ENCODE data around the gene NOL3. TPM values are rescaled to one million over a fixed set of nuclear protein-coding genes. Genes with fewer than 3 reads are reported as not detected.

The NOL3 gene
- total and polyA plus RNA-seq, 2 of the 13 experiments (the other 11 are each of a cell fraction or from before 2014, with no cell fraction given), result 5.7 to 20.5 TPM

DNA sequence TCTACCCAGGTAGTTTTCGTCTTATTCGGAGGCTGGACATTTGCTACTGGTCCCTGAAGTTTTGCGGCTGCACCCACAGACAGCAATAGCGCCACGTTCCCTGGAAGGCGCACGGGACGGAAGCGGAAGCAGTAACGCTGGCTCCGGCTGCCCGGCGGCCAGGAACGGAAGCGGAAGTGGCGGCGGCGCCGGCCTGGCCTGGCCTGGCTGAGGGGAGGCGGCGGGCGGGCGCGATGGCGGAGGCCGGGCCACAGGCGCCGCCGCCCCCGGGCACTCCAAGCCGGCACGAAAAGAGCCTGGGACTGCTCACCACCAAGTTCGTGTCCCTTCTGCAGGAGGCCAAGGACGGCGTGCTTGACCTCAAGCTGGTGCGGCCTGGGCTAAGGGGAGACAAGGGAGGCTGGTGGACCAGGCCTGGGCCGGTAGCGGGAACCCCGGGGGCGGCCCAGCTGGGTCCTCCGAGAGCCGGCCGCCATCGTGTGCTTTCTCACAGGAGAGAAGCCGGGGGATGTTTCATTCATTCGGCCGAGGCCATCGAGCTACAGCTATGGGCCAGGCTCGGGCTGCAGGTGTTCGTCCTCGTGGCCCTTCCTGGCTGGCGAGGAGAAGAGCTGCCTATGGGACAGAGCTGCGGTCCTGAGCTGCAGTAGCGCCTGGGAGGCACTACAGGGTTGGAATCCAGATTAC, 21.8 kb downstream of the NOL3 start, which contains the start of gene E2F4 (continued):
- TF ChIP-seq, protein P1, sequence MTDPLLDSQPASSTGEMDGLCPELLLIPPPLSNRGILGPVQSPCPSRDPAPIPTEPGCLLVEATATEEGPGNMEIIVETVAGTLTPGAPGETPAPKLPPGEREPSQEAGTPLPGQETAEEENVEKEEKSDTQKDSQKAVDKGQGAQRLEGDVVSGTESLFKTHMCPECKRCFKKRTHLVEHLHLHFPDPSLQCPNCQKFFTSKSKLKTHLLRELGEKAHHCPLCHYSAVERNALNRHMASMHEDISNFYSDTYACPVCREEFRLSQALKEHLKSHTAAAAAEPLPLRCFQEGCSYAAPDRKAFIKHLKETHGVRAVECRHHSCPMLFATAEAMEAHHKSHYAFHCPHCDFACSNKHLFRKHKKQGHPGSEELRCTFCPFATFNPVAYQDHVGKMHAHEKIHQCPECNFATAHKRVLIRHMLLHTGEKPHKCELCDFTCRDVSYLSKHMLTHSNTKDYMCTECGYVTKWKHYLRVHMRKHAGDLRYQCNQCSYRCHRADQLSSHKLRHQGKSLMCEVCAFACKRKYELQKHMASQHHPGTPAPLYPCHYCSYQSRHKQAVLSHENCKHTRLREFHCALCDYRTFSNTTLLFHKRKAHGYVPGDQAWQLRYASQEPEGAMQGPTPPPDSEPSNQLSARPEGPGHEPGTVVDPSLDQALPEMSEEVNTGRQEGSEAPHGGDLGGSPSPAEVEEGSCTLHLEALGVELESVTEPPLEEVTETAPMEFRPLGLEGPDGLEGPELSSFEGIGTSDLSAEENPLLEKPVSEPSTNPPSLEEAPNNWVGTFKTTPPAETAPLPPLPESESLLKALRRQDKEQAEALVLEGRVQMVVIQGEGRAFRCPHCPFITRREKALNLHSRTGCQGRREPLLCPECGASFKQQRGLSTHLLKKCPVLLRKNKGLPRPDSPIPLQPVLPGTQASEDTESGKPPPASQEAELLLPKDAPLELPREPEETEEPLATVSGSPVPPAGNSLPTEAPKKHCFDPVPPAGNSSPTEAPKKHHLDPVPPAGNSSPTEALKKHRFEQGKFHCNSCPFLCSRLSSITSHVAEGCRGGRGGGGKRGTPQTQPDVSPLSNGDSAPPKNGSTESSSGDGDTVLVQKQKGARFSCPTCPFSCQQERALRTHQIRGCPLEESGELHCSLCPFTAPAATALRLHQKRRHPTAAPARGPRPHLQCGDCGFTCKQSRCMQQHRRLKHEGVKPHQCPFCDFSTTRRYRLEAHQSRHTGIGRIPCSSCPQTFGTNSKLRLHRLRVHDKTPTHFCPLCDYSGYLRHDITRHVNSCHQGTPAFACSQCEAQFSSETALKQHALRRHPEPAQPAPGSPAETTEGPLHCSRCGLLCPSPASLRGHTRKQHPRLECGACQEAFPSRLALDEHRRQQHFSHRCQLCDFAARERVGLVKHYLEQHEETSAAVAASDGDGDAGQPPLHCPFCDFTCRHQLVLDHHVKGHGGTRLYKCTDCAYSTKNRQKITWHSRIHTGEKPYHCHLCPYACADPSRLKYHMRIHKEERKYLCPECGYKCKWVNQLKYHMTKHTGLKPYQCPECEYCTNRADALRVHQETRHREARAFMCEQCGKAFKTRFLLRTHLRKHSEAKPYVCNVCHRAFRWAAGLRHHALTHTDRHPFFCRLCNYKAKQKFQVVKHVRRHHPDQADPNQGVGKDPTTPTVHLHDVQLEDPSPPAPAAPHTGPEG (CRISPR knock-in tag; IDR thresholded peaks at IDR 0.05), result peak; percentile 77
- TF ChIP-seq SP1 (IDR thresholded peaks at IDR 0.05) (no peak), SP1 (CRISPR knock-in tag; IDR thresholded peaks at IDR 0.05) (peak; percentile 34; the same call in 1 of the 2 replicates), ZKSCAN8 (CRISPR knock-in tag; IDR thresholded peaks at IDR 0.05; ENCODE audit: borderline replicate concordance) (no peak), ISL2 (CRISPR knock-in tag; IDR thresholded peaks at IDR 0.05) (peak; percentile 70; the same call in 1 of the 2 replicates), PHB2 (IDR thresholded peaks at IDR 0.05; ENCODE audit: partially characterized antibody) (no peak), ZNF878 (CRISPR knock-in tag; IDR thresholded peaks at IDR 0.05) (no peak), KMT2B (CRISPR knock-in tag; IDR thresholded peaks at IDR 0.05) (peak; percentile 81; the same call in 1 of the 2 replicates), ZNF331 (CRISPR knock-in tag; IDR thresholded peaks at IDR 0.05) (peak; percentile 76), ZNF101 (CRISPR knock-in tag; IDR thresholded peaks at IDR 0.05; ENCODE audit: borderline replicate concordance, low read depth) (no peak), RXRA (CRISPR knock-in tag; IDR thresholded peaks at IDR 0.05) (peak; percentile 37), TEAD2 (CRISPR knock-in tag; IDR thresholded peaks at IDR 0.05) (no peak), ZNF354B (CRISPR knock-in tag; IDR thresholded peaks at IDR 0.05) (no peak), TRIM24 (CRISPR knock-in tag; IDR thresholded peaks at IDR 0.05) (no peak), ZSCAN29 (CRISPR knock-in tag; conservative IDR thresholded peaks at IDR 0.05) (no peak)
- TF ChIP-seq, protein P2, sequence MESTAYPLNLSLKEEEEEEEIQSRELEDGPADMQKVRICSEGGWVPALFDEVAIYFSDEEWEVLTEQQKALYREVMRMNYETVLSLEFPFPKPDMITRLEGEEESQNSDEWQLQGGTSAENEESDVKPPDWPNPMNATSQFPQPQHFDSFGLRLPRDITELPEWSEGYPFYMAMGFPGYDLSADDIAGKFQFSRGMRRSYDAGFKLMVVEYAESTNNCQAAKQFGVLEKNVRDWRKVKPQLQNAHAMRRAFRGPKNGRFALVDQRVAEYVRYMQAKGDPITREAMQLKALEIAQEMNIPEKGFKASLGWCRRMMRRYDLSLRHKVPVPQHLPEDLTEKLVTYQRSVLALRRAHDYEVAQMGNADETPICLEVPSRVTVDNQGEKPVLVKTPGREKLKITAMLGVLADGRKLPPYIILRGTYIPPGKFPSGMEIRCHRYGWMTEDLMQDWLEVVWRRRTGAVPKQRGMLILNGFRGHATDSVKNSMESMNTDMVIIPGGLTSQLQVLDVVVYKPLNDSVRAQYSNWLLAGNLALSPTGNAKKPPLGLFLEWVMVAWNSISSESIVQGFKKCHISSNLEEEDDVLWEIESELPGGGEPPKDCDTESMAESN (CRISPR knock-in tag; conservative IDR thresholded peaks at IDR 0.05), result peak; percentile 88
- TF ChIP-seq, protein P3, sequence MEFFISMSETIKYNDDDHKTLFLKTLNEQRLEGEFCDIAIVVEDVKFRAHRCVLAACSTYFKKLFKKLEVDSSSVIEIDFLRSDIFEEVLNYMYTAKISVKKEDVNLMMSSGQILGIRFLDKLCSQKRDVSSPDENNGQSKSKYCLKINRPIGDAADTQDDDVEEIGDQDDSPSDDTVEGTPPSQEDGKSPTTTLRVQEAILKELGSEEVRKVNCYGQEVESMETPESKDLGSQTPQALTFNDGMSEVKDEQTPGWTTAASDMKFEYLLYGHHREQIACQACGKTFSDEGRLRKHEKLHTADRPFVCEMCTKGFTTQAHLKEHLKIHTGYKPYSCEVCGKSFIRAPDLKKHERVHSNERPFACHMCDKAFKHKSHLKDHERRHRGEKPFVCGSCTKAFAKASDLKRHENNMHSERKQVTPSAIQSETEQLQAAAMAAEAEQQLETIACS (CRISPR knock-in tag; IDR thresholded peaks at IDR 0.05), result peak; percentile 66
- TF ChIP-seq, protein P4, sequence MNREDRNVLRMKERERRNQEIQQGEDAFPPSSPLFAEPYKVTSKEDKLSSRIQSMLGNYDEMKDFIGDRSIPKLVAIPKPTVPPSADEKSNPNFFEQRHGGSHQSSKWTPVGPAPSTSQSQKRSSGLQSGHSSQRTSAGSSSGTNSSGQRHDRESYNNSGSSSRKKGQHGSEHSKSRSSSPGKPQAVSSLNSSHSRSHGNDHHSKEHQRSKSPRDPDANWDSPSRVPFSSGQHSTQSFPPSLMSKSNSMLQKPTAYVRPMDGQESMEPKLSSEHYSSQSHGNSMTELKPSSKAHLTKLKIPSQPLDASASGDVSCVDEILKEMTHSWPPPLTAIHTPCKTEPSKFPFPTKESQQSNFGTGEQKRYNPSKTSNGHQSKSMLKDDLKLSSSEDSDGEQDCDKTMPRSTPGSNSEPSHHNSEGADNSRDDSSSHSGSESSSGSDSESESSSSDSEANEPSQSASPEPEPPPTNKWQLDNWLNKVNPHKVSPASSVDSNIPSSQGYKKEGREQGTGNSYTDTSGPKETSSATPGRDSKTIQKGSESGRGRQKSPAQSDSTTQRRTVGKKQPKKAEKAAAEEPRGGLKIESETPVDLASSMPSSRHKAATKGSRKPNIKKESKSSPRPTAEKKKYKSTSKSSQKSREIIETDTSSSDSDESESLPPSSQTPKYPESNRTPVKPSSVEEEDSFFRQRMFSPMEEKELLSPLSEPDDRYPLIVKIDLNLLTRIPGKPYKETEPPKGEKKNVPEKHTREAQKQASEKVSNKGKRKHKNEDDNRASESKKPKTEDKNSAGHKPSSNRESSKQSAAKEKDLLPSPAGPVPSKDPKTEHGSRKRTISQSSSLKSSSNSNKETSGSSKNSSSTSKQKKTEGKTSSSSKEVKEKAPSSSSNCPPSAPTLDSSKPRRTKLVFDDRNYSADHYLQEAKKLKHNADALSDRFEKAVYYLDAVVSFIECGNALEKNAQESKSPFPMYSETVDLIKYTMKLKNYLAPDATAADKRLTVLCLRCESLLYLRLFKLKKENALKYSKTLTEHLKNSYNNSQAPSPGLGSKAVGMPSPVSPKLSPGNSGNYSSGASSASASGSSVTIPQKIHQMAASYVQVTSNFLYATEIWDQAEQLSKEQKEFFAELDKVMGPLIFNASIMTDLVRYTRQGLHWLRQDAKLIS (CRISPR knock-in tag; IDR thresholded peaks at IDR 0.05), result no peak
